Colonic mucosa (tissue), 4 donors: ENCODE results near the gene CACFD1. TPM values are rescaled to one million over a fixed set of nuclear protein-coding genes. Genes with fewer than 3 reads are reported as not detected.

Experiments
- DNase-seq: peaks from one replicate; pipeline ENCODE4 v3.0.0-alpha.2; 2020
- H3K27ac ChIP-seq: fragments of 200-600 bp; one replicate; pipeline ENCODE4 v1.8.0; 2021
- H3K27me3 ChIP-seq: fragments of 200-600 bp; one replicate; pipeline ENCODE4 v1.8.0; 2021
- H3K36me3 ChIP-seq: fragments of 200-600 bp; one replicate; pipeline ENCODE4 v1.8.0; 2021
- H3K4me1 ChIP-seq: fragments of 200-600 bp; one replicate; pipeline ENCODE4 v1.8.0; 2021; ENCODE audit warnings: mild to moderate bottlenecking
- H3K4me3 ChIP-seq: fragments of 200-600 bp; one replicate; pipeline ENCODE4 v1.8.0; 2021
- H3K9ac ChIP-seq, 2 donors: one replicate each; pipeline ENCODE4 v1.7.0; 2013; ENCODE audit warnings: control low read depth in 2 of 2, low read depth in 2 of 2, low read length in 2 of 2
- H3K9me3 ChIP-seq: fragments of 200-600 bp; one replicate; pipeline ENCODE4 v1.8.0; 2021
- CTCF ChIP-seq: fragments of 200-600 bp; IDR thresholded peaks from one replicate; pipeline ENCODE4 v1.8.0; 2022; ENCODE audit warnings: antibody characterized with exemption, mild to moderate bottlenecking
- intact Hi-C: fragments of 100-400 bp; cut with DNase I; formaldehyde crosslinking; loops from one replicate; pipeline ENCODE4 v1.14.1; 2022
- total RNA-seq, 2 donors: library from RNA; stranded (reverse); fragmentation: NEBNext Ultra II Directional in 1 of 2; extraction: Animal tissue kit (Norgen Biotek cat#: 25700) in 1 of 2; gene quantifications; one replicate each; pipeline ENCODE4 v1.2.1, GENCODE V29; 2021
- donor health status: healthy.
- donor health status: DM: no; HTN: no; CAD: no.
- donor health status: DM: no; HTN: no; CAD: no.

Gene CACFD1
- total RNA-seq, 2 donors from 2014 or later: 56.8 to 60.7 TPM

- Histone ChIP-seq H3K27ac (no peak overlapping the region), H3K4me1 (peaks cover 2% of the 10 kb centered on the region), H3K27me3 (no peaks in the 10 kb centered on the region), H3K9ac (no peak overlapping the region), H3K4me3 (peak overlapping the region; percentile 23), H3K9me3 (no peaks in the 10 kb centered on the region), H3K36me3 (no peaks in the 10 kb centered on the region)
- TF ChIP-seq CTCF: no peak
- DNase-seq: no peak
- intact Hi-C loops: no loop called here
These were observed 32.0 kb upstream of the CACFD1 start for GRCh38 chr9:133427658-133428348.

- Histone ChIP-seq H3K36me3 (no peaks in the 10 kb centered on the region), H3K4me1 (peaks cover 2% of the 10 kb centered on the region), H3K27ac (no peak overlapping the region), H3K9ac (no peak overlapping the region), H3K9me3 (no peaks in the 10 kb centered on the region), H3K4me3 (peak overlapping the region; percentile 23), H3K27me3 (no peaks in the 10 kb centered on the region)
- intact Hi-C loops: no loop called here
- TF ChIP-seq CTCF: no peak
- peak; percentile 33 for DNase-seq
These were observed 31.1 kb upstream of the CACFD1 start for GRCh38 chr9:133428617-133429101.

- H3K27me3 ChIP-seq: no peaks in the 10 kb centered on the region
- H3K36me3 ChIP-seq: no peaks in the 10 kb centered on the region
- H3K4me1 ChIP-seq: peaks cover 2% of the 10 kb centered on the region
- intact Hi-C loops: no loop called here
- DNase-seq: no peak
- no peak overlapping the region for H3K9ac ChIP-seq
- TF ChIP-seq CTCF: no peak
- H3K27ac ChIP-seq: no peak overlapping the region
- no peaks in the 10 kb centered on the region for H3K9me3 ChIP-seq
- H3K4me3 ChIP-seq: no peak overlapping the region
These were observed 30.6 kb upstream of the CACFD1 start for GRCh38 chr9:133429214-133429613.

GRCh38 chr9:133429641-133430161 is 30.1 kb upstream of the CACFD1 start:
- Histone ChIP-seq H3K27me3 (no peaks in the 10 kb centered on the region), H3K36me3 (no peaks in the 10 kb centered on the region), H3K9me3 (no peaks in the 10 kb centered on the region), H3K4me1 (peaks cover 2% of the 10 kb centered on the region), H3K4me3 (no peak overlapping the region), H3K27ac (no peak overlapping the region), H3K9ac (no peak overlapping the region)
- intact Hi-C loops: no loop called here
- peak; percentile 45 for DNase-seq
- TF ChIP-seq CTCF: peak; percentile 15

- H3K4me3 ChIP-seq: no peak overlapping the region
- H3K9me3 ChIP-seq: no peaks in the 10 kb centered on the region
- H3K27me3 ChIP-seq: no peaks in the 10 kb centered on the region
- intact Hi-C loops: no loop called here
- no peaks in the 10 kb centered on the region for H3K36me3 ChIP-seq
- no peak overlapping the region for H3K9ac ChIP-seq
- no peak for DNase-seq
- no peak for TF ChIP-seq CTCF
- no peak overlapping the region for H3K27ac ChIP-seq
- peaks cover 2% of the 10 kb centered on the region for H3K4me1 ChIP-seq
These were observed 29.5 kb upstream of the CACFD1 start for GRCh38 chr9:133430244-133430643.
